ENCODE results near the gene DENND1A.
"Not testable (repeated sequence)": the region's sequence is repeated elsewhere in the genome, so short reads cannot be mapped to it uniquely, and the experiment has no call there.

The DENND1A gene

DNA sequence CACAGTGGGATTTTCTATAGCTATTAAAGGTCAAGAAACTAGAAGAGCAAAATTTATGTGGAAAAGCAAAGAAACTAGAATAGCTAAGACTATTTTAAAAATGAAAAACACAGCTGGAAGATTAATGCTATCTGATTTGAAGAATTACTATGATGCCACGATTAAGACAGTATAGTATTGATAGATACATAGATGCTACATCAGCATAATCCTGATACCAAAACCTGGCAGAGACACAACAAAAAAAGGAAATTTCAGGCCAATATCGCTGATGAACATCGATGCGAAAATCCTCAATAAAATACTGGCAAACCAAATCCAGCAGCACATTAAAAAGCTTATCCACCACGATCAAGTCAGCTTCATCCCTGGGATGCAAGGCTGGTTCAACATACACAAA lies 201.4 kb downstream of the DENND1A start:
- not testable (repeated sequence) for DNase-seq (ENCODE audit: low read depth in 2 of 2)

DNA sequence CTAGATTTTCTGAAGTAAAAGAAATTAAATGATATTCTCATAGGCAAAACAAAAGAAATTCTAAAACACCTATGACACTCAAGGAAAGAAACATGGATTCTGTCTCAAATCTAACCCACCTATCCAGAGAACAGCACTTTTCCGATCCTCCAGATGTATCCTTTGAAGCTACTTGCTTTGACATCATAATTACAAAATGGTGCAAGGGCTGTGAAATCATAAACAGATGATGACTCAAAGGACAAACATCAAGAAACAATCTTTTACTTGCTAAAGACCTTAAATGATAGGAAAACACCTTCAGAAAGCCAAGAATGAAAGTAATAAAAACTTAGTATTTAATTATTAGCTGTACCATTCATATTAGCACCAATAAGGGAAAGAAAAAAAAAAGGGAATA lies 202.6 kb downstream of the DENND1A start:
- DNase-seq (ENCODE audit: low read depth in 2 of 2) = no peak

DNA sequence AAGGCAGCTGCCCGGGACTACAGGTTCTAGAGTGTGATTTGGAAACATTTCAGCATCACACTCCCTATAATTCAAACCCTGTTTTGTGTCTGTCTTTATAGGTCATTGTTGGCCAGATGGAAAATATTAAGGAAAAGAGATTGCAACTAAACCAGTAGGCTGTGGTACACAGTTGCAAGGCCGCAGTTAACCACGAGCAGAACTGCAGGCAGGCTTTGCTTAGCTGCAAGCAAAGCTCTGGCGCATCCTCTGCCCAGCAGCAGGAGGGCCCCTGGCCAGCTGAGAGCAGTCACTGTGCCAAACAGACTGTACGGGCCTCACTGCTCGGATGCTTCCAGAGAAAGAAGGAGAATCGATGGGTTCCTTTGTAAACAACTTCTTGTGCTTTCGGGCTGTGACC lies 204.5 kb downstream of the DENND1A start:
- DNase-seq (ENCODE audit: low read depth in 2 of 2) = no peak

DNA sequence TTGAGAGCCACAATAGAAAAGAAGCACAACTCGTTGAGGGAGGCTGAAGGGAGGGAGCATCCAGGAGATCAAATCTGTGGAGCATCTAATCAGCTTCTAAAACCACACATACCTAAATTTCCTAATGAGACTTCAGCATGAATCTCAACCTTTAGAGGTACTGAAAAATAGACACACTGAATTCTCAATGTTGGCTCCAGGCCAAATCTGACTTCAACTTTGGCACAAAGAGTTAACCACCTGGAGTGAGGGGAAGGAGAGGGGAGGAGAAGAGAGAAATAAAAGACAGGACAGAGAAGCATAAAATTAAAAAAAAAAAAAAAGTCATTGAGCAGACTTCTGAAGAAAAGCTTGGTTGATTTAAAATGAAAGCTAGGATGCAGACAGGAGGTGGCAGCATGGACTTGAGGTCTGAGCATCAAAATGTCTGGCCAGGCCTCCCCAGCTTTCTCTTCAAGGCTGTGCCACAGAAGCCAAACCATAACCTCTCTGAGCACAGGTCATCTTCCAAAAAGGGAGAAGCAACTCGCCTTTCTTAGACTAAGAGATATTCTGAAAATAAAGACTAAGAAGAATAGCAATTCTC lies 205.6 kb downstream of the DENND1A start:
- no peak for DNase-seq (ENCODE audit: low read depth in 2 of 2)

DNA sequence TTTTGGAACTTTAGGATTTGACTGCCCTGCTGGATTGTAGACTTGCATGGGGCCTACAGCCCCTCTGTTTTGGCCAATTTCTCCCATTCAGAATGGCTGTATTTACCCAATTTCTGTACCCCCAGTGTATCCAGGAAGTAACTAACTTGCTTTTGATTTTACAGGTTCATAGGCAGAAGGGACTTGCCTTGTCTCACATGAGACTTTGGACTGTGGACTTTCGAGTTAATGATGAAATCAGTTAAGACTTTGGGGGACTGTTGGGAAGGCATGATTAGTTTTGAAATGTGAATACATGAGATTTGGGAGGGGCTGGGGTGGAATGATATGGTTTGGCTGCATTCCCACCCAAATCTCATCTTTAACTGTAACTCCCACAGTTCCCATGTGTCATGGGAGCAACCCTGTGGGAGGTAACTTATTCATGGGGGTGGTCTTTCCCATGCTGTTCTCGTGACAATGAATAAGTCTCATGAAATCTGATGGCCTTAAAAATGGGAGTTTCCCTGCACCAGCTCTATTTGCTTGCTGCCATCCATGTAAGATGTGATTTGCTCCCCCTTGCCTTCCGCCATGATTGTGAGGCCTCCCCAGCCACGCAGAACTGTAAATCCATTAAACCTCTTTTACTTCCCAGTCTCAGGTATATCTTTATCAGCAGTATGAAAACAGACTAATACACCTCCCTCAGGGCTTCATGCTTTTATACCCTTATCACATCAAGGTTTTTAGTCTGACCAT lies 206.6 kb downstream of the DENND1A start:
- DNase-seq (ENCODE audit: low read depth in 2 of 2) = no peak

DNA sequence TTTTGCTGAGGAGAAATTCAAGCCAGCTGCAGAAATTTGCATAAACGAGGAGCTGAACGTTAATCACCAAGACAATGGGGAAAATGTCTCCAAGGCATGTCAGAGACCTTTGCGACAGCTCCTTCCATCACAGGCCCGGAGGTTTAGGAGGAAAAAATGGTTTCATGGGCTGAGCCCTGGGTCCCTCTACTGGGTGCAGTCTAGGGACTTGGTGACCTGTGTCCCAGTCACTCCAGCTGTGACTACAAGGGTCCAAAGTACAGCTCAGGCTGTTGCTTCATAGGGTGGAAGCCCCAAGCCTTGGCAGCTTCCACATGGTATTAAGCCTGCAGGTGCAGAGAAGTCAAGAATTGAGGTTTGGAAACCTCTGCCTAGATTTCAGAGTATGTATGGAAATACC lies 207.5 kb downstream of the DENND1A start:
- DNase-seq (ENCODE audit: low read depth in 2 of 2) = no peak

DNA sequence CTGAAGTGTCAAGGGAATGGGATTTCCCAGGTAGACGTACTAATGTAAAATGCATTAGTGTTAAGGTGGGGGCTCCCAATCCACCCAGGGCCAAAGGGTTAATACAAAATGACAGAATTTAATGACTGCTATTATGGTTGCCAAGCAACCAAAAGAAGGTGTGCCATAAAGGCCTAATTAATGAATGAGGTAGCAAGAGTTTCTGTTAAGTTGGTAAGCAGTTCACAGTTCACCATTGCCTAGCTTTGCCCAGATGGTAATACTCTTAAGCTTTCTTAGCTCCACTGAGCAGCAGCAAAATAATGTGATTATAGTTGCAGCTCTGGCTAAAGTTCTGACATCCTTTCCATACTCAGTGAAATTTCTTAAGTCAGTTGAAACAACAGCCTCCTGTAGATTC lies 211.7 kb downstream of the DENND1A start:
- DNase-seq (ENCODE audit: low read depth in 2 of 2) = no peak

DNA sequence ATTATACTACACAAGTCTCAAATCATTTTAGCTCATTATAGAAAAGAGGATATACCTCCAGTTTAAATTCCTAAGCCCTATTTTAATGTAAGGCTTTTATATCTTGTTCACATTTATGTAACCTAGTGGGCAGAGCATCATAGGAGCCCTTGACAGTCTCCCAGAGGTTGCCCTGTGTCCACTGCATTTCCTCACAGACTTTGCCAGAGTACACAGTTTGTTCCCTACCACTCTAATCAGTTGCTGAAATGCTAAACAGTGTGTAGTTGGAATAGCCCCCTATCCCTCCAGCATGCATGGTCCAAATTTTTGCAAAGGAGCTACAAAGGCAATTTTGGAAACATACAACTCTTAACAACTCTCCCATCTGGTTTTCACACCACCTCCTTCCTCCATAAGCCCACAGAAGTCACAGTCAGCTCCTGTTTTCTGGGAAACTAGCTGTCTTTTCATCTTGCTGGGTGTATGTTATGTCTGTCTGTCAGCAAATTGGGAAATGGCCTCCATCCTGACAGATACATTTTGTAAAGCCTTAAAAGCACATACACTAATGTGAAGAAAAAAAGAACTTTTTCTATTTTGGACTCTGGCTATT lies 212.2 kb downstream of the DENND1A start:
- no peak for DNase-seq (ENCODE audit: low read depth in 2 of 2)

DNA sequence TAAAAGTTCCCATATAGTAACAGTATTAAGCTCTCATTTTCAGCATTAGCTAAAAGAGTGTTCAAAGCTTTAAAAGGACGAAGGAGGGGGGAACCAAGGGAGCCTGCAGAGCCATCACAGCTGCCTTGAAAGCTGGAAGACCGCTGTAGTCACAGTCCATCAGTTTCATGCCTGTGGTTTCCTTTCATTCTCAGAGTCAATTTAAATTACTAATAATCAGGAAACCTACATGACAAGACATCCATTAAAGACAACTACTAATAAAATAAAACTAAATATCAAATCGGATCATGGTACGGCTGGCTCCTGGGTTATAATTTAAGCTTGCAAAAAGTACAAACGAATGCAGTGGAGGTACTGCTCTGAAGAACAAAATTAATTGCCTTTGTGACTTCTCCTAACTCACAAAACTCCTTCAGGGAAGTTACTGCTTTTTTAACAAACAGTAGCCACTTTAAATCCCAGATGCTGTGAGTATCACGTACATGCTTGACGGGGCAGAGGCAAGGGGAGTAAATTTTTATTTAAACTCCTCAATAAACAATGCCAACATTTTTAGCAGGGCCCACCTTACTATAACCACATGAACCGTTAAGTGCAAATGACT lies 213.5 kb downstream of the DENND1A start:
- DNase-seq (ENCODE audit: low read depth in 2 of 2) = no peak

DNA sequence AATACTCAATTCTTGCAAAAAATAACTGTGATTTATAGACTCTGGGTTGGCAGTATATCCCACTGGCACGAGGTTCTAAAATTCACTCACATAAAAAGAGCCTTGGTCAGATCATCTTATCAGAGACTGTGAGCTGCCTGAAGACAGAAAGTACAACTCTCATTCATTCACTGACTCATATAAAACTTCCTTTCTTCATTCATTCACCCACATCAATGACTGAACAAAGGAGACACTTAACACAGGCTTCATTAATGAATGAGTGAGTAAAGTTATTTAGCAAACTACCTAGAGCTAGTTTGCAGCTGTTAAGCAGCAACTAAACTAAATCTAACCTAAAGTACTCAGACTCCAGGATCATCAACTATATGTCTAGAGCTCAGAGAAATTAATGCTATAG lies 214.7 kb downstream of the DENND1A start:
- DNase-seq (ENCODE audit: low read depth in 2 of 2) = no peak

DNA sequence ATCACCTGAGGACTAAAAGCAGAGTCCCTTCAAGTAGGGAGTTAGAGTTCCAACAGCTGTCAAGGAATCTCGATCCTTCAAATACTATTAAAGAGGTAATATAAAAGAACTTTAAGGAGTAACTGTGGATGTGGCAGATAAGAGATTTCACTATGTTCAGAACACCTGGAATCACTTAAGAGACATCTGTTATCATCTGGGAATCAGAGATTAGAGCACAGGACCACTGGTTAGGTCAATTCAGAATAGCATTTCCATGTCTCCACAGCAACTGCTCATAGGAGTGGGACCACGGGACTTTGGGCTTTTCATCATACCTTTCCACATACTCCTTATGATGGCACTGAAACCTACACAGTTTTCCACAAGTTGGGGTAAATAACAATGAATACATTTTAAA lies 216.6 kb downstream of the DENND1A start:
- no peak for DNase-seq (ENCODE audit: low read depth in 2 of 2)

DNA sequence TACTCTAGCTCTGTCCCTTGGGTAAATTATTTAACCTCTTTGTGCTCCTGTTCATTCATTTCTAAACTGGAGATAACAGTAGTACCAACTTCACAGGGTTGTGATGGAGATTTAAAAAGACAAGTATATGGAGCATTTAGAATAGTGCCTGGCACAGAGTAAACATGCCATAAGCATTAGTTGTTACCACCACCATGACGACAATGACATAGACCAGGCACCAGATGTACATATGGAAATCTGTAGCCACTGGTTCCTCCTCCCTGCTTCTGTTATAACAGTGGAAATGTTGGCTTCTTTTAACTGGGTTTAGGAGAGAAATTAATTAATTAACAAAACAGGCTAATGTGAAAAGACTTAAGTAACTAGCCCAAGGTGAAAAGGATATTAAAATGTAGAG lies 217.5 kb downstream of the DENND1A start:
- DNase-seq (ENCODE audit: low read depth in 2 of 2) = no peak

DNA sequence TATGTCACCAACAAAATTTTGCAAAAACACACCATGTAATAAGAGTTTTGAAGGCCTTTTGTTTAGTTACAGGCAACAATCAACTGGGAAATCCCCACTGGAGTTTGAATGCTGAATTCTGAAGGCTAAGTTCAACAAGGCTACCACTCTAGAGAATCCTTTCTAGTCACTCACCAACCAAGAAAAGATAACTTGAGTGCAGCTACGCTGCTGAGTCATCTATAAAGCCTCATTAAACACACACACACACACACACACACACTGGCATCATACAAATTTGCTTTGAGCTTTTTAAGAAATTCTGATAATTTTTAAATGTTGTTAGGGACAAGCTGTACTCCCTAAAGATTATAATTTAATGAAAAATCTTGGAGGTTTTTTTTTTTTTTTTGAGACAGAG lies 219.6 kb downstream of the DENND1A start:
- no peak for DNase-seq (ENCODE audit: low read depth in 2 of 2)

DNA sequence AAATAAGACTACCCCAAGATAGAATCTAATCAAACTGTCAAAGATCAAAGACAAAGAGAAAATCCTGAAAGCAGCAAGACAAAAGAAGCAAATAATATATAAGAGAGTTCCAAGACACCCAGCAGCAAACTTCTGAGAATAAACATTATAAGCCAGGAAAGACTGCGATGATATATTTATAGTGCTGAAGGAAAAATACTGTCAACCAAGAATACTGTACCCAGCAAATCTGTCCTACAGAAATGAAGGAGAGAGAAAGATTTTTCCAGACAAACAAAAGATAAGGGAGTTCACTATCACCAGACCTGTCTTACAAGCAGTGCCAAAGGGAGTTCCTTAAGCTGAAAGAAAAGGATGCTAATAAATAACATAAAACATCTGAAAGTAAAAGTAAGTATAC lies 227.4 kb downstream of the DENND1A start:
- DNase-seq (ENCODE audit: low read depth in 2 of 2) = no peak

DNA sequence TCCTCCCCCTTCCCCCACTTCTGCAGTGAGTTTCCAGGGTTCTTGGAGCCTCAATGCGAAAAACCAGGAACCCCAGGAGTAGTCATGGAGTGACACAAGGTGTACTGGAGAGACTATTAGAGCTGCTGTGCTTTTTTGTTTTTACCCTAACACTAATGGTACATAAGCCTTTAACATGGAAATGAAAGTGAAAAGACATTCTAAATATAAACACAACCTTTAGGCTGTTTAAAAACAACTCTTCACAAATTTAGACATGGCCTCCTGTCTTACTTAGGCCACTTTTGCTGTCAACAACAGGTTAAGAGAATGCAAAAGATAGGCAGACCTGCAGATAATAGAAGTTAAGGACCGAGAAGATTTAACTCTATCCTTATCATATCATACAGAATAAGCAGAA lies 232.2 kb downstream of the DENND1A start:
- no peak for DNase-seq (ENCODE audit: low read depth in 2 of 2)

DNA sequence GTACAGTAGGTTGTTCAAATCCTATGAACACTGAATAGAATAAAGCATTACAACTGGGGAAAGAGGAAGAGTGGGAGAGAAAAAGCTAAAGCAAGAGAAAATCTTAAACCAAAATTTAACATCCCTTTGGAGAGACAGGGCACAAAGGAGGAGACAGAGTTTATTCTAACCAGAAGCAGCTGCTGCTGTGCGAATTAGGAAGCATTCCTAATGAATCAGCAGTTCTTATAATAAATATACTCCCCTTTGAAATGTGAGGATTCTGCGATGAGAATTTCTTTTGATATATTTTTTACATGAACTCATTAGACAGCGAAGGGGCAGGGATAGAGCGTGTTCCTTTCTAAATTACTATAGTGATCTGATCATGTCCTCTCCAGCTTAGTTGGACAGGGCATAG lies 233.4 kb downstream of the DENND1A start:
- no peak for DNase-seq (ENCODE audit: low read depth in 2 of 2)

DNA sequence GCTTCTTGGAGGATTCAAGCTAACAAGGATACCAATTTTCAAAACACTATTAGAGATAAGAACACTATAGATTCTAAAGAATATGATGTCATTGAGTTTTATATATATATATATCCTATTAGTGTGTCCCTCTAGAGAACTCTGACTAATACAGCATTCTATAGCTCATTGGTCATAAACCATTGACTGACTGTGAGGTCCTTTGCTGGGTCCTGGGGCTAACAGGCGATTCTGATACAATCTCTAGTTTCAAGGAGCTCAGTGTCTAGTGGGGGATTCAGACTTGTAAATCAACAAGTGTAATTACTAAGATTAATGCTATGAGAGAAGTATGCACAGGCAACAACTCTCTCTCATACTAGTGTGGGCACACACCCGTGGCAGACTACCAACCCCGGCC lies 234.5 kb downstream of the DENND1A start:
- no peak for DNase-seq (ENCODE audit: low read depth in 2 of 2)

DNA sequence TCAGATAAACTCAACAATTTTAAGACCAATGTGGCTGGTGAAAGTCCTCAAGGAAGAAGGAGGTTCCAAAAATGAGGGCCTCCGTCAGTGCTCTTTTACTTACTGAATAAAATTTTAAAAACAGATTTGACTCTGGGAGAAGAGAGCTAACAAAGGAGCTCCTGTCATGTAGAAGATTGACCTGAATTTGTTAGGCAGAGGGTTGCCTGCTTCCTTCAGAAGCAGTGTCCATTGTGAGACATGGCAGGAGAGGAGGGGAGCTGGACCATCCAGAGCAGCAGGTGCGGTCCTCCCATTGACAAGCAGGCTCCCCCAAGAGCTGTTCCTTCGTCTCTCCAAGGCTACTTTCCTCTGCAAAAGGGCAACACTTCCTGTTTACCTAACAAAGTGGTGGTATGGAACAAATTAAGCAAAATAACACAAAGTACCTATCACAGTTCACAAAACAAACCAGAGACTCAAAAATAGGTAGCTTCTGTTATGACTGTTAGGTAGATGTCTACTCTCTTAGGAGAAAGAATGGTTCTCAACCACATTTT lies 238.1 kb downstream of the DENND1A start:
- no peak for DNase-seq (ENCODE audit: low read depth in 2 of 2)

DNA sequence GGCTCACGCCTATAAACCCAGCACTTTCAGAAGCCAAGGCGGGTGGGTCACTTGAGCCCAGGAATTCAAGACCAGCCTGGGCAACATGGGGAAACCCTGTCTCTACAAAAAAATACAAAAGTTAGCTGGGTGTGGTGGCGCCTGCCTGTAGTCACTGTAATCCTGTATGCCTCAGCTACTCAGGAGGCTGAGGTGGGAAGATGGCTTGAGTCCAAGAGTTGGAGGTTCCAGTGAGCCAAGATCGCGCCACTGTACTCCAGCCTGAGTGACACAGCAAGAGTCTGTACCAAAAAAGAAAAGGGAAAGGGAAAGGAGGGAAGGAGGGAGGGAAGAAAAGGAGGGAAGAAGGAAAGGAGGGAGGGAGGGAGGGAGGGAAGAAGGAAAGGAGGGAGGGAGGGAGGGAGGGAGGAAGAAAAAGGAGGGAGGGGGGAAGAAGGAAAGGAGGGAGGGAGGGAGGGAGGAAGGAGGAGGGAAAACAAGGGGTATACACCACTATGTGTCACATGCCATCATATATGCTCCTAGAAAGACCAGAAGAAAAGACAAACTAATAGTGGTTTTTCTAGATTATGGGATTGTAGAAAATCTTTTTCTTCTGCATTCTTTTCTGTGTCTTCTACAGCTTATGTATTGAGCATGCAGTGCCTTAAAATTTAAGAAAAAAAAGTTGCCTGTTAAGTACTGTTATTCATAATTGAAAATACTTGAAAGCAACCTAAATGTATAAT lies 240.1 kb downstream of the DENND1A start:
- DNase-seq (ENCODE audit: low read depth in 2 of 2) = no peak

DNA sequence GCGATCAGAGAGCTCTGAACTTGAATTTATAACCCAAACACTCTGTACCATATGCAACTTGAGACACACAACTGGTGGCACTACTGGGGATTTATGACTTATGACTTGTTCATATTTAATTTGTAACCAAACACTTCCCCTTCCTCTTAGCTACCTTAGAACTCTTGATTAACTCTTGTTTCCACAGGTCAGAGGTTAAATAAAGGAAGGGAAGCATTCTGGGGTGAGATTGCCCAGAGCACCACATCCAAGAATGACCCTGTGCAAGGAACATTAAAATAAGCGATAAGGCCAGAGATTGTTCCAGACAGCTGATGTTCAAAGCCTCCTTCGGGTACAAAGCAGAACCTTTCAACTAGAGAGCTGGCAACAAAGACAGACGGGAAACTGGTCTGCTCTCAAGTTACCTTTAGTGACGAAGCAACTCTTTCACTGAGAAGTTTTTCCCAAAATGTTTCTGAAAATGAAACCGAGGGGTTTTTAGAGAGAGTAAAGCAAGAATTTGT lies 242.6 kb downstream of the DENND1A start:
- DNase-seq (ENCODE audit: low read depth in 2 of 2) = no peak

DNA sequence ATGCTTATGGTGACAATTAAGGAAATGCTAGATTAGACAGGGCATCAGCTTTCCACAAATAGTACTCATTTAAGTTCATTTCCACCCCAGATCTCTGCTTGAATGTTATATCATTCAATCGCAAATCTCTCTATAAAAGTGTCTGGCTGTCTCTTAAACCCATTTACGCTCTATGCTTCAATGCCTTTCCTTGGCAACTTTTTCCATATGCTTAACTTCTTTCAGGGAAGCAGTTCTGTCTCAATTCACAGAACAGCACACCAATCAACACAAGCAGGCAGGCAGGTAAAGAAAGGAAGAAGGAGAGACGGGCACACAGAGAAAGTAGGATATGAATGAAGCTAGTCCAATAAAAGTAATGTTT lies 243.1 kb downstream of the DENND1A start:
- DNase-seq (ENCODE audit: low read depth in 2 of 2) = no peak
